ENCODE results near the gene LCN9. TPM values are rescaled to one million over a fixed set of nuclear protein-coding genes. Genes with fewer than 3 reads are reported as not detected.

The LCN9 gene
- total RNA-seq, 4 donors from 2014 or later: not detected

DNA sequence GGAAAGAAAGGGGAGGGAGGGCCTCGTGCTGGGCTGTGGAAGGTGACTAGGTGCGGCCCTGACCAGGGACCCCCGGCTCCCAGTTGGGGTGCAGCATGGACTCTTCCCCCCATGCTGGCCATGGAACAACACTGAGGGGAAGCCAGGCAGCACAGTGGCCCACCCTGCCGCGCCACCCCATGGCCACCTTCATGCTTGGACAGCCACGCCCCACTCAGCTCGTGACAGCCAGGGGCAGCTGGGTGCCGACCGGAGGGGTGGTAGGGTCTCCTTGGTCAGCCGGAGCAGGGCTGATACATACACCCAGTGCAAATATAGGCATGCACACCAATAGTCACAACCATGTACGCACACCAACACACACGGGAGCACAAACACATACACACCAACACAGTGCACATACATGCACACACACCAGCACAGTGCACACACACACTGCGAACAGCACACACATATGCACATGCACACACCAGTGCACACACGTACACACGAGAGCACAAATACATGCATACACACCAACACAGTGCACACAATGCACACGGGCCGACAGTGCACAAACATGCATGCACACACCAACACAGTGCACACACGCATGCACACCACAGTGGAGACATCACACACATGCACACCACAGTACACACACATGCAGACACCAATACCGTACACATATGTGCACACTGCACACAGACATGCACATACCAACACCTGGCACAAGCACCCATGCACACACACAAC, 27.9 kb downstream of the LCN9 start:
- no peaks in the 10 kb centered on the region for H3K4me1 ChIP-seq
- H3K9me3 ChIP-seq: no peaks in the 10 kb centered on the region
- no peaks in the 10 kb centered on the region for H3K27me3 ChIP-seq
- H3K4me3 ChIP-seq (replicated peaks in 1 of 3): no peak overlapping the region
- H3K27ac ChIP-seq: no peak overlapping the region
- no peak for TF ChIP-seq POLR2A (IDR thresholded peaks at IDR 0.05)
- TF ChIP-seq, protein P1, sequence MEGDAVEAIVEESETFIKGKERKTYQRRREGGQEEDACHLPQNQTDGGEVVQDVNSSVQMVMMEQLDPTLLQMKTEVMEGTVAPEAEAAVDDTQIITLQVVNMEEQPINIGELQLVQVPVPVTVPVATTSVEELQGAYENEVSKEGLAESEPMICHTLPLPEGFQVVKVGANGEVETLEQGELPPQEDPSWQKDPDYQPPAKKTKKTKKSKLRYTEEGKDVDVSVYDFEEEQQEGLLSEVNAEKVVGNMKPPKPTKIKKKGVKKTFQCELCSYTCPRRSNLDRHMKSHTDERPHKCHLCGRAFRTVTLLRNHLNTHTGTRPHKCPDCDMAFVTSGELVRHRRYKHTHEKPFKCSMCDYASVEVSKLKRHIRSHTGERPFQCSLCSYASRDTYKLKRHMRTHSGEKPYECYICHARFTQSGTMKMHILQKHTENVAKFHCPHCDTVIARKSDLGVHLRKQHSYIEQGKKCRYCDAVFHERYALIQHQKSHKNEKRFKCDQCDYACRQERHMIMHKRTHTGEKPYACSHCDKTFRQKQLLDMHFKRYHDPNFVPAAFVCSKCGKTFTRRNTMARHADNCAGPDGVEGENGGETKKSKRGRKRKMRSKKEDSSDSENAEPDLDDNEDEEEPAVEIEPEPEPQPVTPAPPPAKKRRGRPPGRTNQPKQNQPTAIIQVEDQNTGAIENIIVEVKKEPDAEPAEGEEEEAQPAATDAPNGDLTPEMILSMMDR (IDR thresholded peaks at IDR 0.05): no peak
- H3K36me3 ChIP-seq: no peaks in the 10 kb centered on the region
- DNase-seq: no peak
- WGBS, 2 donors: 94 to 98% methylated on average over 12 to 14 of the region's 19 CpGs
- intact Hi-C loops (cut with DNase I): loop anchor here (10.0 kb wide), 1 partner anchor 86 kb away; no protein-coding TSS in a partner anchor

GRCh38 chr9:135692410-135692809, 29.3 kb downstream of the LCN9 start:
- Histone ChIP-seq H3K9me3 (no peaks in the 10 kb centered on the region), H3K4me3 (replicated peaks in 1 of 3) (no peak overlapping the region), H3K4me1 (no peaks in the 10 kb centered on the region), H3K27ac (no peak overlapping the region), H3K27me3 (no peaks in the 10 kb centered on the region), H3K36me3 (no peaks in the 10 kb centered on the region)
- peak in 1 of 2 donors; percentile 10 for DNase-seq
- 42 to 66% methylated on average over 6 to 7 of the region's 11 CpGs for WGBS, 2 donors
- intact Hi-C loops (cut with DNase I): loop anchor here (10.0 kb wide), 1 partner anchor 88 kb away; no protein-coding TSS in a partner anchor
- no peak for TF ChIP-seq POLR2A (IDR thresholded peaks at IDR 0.05)
- TF ChIP-seq, protein P1 (IDR thresholded peaks at IDR 0.05): no peak

DNA sequence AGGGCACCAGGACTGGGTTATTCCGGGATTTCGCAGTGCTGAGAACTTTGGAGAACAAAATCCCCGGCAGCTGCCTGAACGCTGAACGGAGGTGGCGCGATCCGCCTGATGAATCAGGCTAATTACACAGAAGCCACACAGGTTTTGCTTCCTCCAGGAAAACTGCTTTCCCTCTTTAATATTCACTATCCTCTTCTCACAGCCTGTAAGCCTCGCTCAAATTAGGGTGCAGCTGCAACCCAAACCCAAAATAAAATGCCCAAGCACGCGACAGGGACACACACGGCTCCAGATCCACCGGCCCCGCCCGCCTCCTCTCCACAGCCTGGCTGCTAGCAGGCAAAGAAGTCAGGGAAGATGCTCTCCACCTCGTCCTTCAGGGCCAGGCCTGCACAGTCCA, 30.2 kb downstream of the LCN9 start:
- no peak overlapping the region for H3K4me3 ChIP-seq (replicated peaks in 1 of 3)
- no peaks in the 10 kb centered on the region for H3K27me3 ChIP-seq
- H3K9me3 ChIP-seq: no peaks in the 10 kb centered on the region
- no peak for DNase-seq
- 76 to 83% methylated on average over 16 of the region's 16 CpGs for WGBS, 2 donors
- H3K4me1 ChIP-seq: no peaks in the 10 kb centered on the region
- TF ChIP-seq, protein P1 (IDR thresholded peaks at IDR 0.05): no peak
- TF ChIP-seq POLR2A (IDR thresholded peaks at IDR 0.05): no peak
- H3K36me3 ChIP-seq: no peaks in the 10 kb centered on the region
- no peak overlapping the region for H3K27ac ChIP-seq
- intact Hi-C loops (cut with DNase I): loop anchor here (10.0 kb wide), 1 partner anchor 88 kb away; no protein-coding TSS in a partner anchor

- no peaks in the 10 kb centered on the region for H3K4me1 ChIP-seq
- intact Hi-C loops (cut with DNase I): loop anchor here (10.0 kb wide), 1 partner anchor 89 kb away; no protein-coding TSS in a partner anchor
- no peaks in the 10 kb centered on the region for H3K9me3 ChIP-seq
- H3K4me3 ChIP-seq (replicated peaks in 1 of 3): no peak overlapping the region
- TF ChIP-seq POLR2A (IDR thresholded peaks at IDR 0.05): no peak
- TF ChIP-seq, protein P1 (IDR thresholded peaks at IDR 0.05): no peak
- DNase-seq: no peak
- 76 to 92% methylated on average over 5 to 6 of the region's 11 CpGs for WGBS, 2 donors
- no peaks in the 10 kb centered on the region for H3K36me3 ChIP-seq
- no peak overlapping the region for H3K27ac ChIP-seq
- H3K27me3 ChIP-seq: no peaks in the 10 kb centered on the region
These were observed 30.7 kb downstream of the LCN9 start for GRCh38 chr9:135693771-135694170.

GRCh38 chr9:135694414-135694813, 31.3 kb downstream of the LCN9 start:
- H3K4me3 ChIP-seq (replicated peaks in 1 of 3): no peak overlapping the region
- no peaks in the 10 kb centered on the region for H3K27me3 ChIP-seq
- intact Hi-C loops (cut with DNase I): loop anchor here (10.0 kb wide), 1 partner anchor 90 kb away; no protein-coding TSS in a partner anchor
- H3K9me3 ChIP-seq: no peaks in the 10 kb centered on the region
- 42 to 52% methylated on average over 14 to 18 of the region's 18 CpGs for WGBS, 2 donors
- H3K36me3 ChIP-seq: no peaks in the 10 kb centered on the region
- no peak for DNase-seq
- H3K4me1 ChIP-seq: no peaks in the 10 kb centered on the region
- no peak for TF ChIP-seq POLR2A (IDR thresholded peaks at IDR 0.05)
- TF ChIP-seq, protein P1 (IDR thresholded peaks at IDR 0.05): no peak
- no peak overlapping the region for H3K27ac ChIP-seq

Measured in thyroid gland (tissue), 4 donors.